Measurements from ENCODE around the gene CLIC4. TPM values are rescaled to one million over a fixed set of nuclear protein-coding genes. Genes with fewer than 3 reads are reported as not detected.

The CLIC4 gene
- total and polyA plus RNA-seq, 9 of the 15 experiments (the other 6 are each of a cell fraction or from before 2014, with no cell fraction given), result 16.0 to 67.5 (median 38.4) TPM

DNA sequence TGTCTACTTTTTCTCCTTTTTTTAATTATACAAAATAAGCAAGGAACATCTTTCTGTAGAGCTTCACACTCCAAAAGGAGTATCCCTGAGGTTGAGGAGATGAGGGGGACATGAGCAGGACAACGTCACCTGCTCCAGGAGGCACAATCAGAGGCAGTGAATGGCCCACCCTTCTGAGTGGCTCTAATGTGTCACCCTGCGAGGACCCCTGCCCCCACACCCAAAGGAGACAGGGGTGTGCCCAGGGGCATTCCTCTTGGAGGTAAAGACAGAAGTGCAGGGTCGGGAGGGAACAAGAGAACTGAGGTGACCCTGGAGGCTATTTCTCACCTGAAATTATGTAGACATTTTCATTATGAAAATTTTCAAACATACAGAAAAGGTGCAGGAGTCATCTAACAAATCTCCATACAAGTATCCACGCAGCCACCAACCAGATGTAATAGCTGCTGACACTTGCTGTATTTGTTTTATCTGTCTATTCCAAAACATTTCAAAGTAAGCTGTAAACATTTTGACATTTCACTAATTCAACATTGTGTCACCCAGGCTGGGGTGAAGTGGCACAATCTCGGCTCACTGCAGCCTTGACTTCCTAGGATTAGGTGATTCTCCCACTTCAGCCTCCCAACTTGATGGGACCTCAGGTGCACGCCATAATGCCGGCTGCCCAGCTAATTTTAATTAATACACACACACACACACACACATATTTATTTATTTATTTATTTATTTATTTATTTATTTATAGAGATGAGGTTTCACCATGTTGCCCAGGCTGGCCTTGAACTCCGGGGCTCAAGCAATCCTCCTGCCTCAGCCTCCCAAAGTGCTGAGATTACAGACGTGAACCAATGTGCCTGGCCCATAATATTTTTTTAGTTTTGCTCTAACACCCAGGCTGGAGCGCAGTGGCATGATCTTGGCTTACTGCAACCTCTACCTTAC is 114.1 kb downstream of the CLIC4 start:
- H3K36me3 ChIP-seq (ENCODE audit: control insufficient read depth, insufficient read depth, low read length), result no peaks in the 10 kb centered on the region
- FAIRE-seq, result no peak
- POLR2A ChIA-PET, result interaction anchor here (0.6 to 1.0 kb wide), 4 partner anchors 9 to 1217 kb away, joined by 3 read pairs; no protein-coding TSS in a partner anchor

More for the DNA sequence above, 114.1 kb downstream of the CLIC4 start:
- Histone ChIP-seq H3K9me3 (replicated peaks; ENCODE audit: control insufficient read depth, insufficient read depth, low read depth, low read length) (no peaks in the 10 kb centered on the region), H3K27me3 (ENCODE audit: control insufficient read depth in 2 of 2, insufficient read depth in 2 of 2, low read length in 2 of 2) (peaks cover 43 to 71% of the 10 kb centered on the region in 2 experiments), H3K4me3 (no peak overlapping the region), H3K27ac (ENCODE audit: extremely low read depth, low read depth, low read length) (no peak overlapping the region), H3K9me1 (ENCODE audit: control insufficient read depth, insufficient read depth, low read length) (no peaks in the 10 kb centered on the region), H3K9ac (ENCODE audit: insufficient read depth in 1 of 2, low read depth in 2 of 2, low read length in 2 of 2) (no peak overlapping the region), H3K79me2 (ENCODE audit: control insufficient read depth, insufficient read depth, low read length) (no peaks in the 10 kb centered on the region), H3K4me2 (ENCODE audit: insufficient read depth, low read length) (no peak overlapping the region), H2AFZ (ENCODE audit: low read depth, low read length) (no peak overlapping the region), H4K20me1 (replicated peaks; ENCODE audit: control insufficient read depth, insufficient read depth, low read length) (peaks cover 9% of the 10 kb centered on the region; the same call in 1 of the 2 replicates), H3K4me1 (replicated peaks in 1 of 2; ENCODE audit: control insufficient read depth in 2 of 2, insufficient read depth in 2 of 2, low read length in 2 of 2) (0 out of 5 replicates have a peak, but pooled peaks cover 0 to 3% of the 10 kb centered on the region in 2 experiments)
- no TSS peak for BruUV-seq (replicated peaks)
- no peak for DNase-seq (ENCODE audit: extremely low read depth in 1 of 4, low spot score in 3 of 4)
- intact Hi-C loops (cut with micrococcal nuclease) (no loop called here), in situ Hi-C loops (cut with MboI) (no loop called here)
- WGBS (ENCODE audit: insufficient coverage, low coverage, missing lambda C conversion rate), result under 1% methylated on average over 10 of the region's 10 CpGs
- CTCF ChIA-PET (ENCODE audit: low intra/inter-chr PET ratio), result interaction anchor here (0.6 to 0.7 kb wide), 2 partner anchors 165 to 871 kb away, joined by 3 read pairs; no protein-coding TSS in a partner anchor
- ATAC-seq, result no peak
- TF ChIP-seq CREBBP (IDR thresholded peaks at IDR 0.05; ENCODE audit: low read depth, low read length) (no peak), XRCC5 (IDR thresholded peaks at IDR 0.05; ENCODE audit: low read depth, low read length) (no peak), TEAD4 (IDR thresholded peaks at IDR 0.05; ENCODE audit: low read length) (no peak), TEAD4 (CRISPR knock-in tag; IDR thresholded peaks at IDR 0.05; ENCODE audit: borderline replicate concordance) (no peak), RBM15 (IDR thresholded peaks at IDR 0.05; ENCODE audit: insufficient read depth, low read length) (no peak)
- TF ChIP-seq, protein P1, sequence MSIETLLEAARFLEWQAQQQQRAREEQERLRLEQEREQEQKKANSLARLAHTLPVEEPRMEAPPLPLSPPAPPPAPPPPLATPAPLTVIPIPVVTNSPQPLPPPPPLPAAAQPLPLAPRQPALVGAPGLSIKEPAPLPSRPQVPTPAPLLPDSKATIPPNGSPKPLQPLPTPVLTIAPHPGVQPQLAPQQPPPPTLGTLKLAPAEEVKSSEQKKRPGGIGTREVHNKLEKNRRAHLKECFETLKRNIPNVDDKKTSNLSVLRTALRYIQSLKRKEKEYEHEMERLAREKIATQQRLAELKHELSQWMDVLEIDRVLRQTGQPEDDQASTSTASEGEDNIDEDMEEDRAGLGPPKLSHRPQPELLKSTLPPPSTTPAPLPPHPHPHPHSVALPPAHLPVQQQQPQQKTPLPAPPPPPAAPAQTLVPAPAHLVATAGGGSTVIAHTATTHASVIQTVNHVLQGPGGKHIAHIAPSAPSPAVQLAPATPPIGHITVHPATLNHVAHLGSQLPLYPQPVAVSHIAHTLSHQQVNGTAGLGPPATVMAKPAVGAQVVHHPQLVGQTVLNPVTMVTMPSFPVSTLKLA (conservative IDR thresholded peaks at IDR 0.05), result no peak

Data from K562 (cell line).